SK-N-SH treated with all-trans-retinoic acid at 6 μM for 48 hours (cell line): ENCODE results near the gene SLC8B1.

Experiments
- ARNTL ChIP-seq: fragments of 450-650 bp; formaldehyde crosslinking; IDR thresholded peaks from 2 replicates; pipeline ENCODE4 v1.5.0; 2020; ENCODE audit warnings: low read depth, mild to moderate bottlenecking, moderate library complexity, borderline replicate concordance
- GLIS3 ChIP-seq: fragments of 250-450 bp; sonication (Bioruptor Pico); IDR thresholded peaks from 2 replicates; pipeline ENCODE4 v1.5.0; 2020; ENCODE audit warnings: mild to moderate bottlenecking, moderate library complexity
- ZC3H10 ChIP-seq: fragments of 250-450 bp; sonication (Bioruptor Pico); IDR thresholded peaks from 2 replicates; pipeline ENCODE4 v1.5.1; 2021; ENCODE audit warnings: mild to moderate bottlenecking, moderate library complexity
- ZFP30 ChIP-seq: fragments of 450-650 bp; formaldehyde crosslinking; IDR thresholded peaks from 2 replicates; pipeline ENCODE4 v1.5.0; 2022; ENCODE audit warnings: mild to moderate bottlenecking, moderate library complexity
- ZNF565 ChIP-seq: fragments of 450-650 bp; formaldehyde crosslinking; conservative IDR thresholded peaks from 2 replicates; pipeline ENCODE4 v1.5.0; 2020; ENCODE audit warnings: low read depth, mild to moderate bottlenecking, moderate library complexity
- ZNF8 ChIP-seq: fragments of 450-650 bp; formaldehyde crosslinking; IDR thresholded peaks from 2 replicates; pipeline ENCODE4 v1.5.0; 2020; ENCODE audit warnings: mild to moderate bottlenecking, moderate library complexity
- TF ChIP-seq, protein P1 (sequence below): fragments of 250-450 bp; sonication (Bioruptor Pico); IDR thresholded peaks from 2 replicates; pipeline ENCODE4 v1.8.0; 2020; ENCODE audit warnings: mild to moderate bottlenecking, moderate library complexity, borderline replicate concordance
- TF ChIP-seq, protein P2 (sequence below): fragments of 250-450 bp; sonication (Bioruptor Pico); IDR thresholded peaks from 2 replicates; pipeline ENCODE4 v1.5.1; 2020; ENCODE audit warnings: low read depth, mild to moderate bottlenecking, moderate library complexity

DNA sequence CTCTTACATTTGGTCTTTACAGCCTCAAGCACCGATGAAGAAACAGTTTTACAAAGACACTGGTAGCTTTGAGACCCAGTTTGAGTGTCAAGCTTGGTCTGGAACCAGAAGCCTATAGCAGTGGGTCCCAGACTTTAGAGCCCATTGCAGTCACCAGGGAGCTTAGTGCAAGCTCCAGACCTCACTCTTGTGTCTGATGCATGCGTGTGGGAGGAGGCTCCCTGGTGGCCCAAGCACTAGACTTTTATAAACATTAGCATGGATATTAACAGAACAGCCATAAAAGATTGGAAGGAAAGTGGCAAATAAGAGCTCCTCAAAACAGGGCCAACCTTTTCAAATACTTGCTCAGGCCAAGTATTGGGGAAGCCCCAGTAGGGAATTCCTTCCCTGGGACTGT, 45.5 kb downstream of the SLC8B1 start:
- TF ChIP-seq ZFP30 (CRISPR knock-in tag): no peak
- no peak for TF ChIP-seq GLIS3
- no peak for TF ChIP-seq ZC3H10 (CRISPR knock-in tag)
- no peak for TF ChIP-seq ARNTL (CRISPR knock-in tag)
- TF ChIP-seq ZNF8 (CRISPR knock-in tag): no peak
- TF ChIP-seq, protein P1, sequence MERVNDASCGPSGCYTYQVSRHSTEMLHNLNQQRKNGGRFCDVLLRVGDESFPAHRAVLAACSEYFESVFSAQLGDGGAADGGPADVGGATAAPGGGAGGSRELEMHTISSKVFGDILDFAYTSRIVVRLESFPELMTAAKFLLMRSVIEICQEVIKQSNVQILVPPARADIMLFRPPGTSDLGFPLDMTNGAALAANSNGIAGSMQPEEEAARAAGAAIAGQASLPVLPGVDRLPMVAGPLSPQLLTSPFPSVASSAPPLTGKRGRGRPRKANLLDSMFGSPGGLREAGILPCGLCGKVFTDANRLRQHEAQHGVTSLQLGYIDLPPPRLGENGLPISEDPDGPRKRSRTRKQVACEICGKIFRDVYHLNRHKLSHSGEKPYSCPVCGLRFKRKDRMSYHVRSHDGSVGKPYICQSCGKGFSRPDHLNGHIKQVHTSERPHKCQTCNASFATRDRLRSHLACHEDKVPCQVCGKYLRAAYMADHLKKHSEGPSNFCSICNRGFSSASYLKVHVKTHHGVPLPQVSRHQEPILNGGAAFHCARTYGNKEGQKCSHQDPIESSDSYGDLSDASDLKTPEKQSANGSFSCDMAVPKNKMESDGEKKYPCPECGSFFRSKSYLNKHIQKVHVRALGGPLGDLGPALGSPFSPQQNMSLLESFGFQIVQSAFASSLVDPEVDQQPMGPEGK (CRISPR knock-in tag): no peak
- no peak for TF ChIP-seq ZNF565 (CRISPR knock-in tag)
- TF ChIP-seq, protein P2, sequence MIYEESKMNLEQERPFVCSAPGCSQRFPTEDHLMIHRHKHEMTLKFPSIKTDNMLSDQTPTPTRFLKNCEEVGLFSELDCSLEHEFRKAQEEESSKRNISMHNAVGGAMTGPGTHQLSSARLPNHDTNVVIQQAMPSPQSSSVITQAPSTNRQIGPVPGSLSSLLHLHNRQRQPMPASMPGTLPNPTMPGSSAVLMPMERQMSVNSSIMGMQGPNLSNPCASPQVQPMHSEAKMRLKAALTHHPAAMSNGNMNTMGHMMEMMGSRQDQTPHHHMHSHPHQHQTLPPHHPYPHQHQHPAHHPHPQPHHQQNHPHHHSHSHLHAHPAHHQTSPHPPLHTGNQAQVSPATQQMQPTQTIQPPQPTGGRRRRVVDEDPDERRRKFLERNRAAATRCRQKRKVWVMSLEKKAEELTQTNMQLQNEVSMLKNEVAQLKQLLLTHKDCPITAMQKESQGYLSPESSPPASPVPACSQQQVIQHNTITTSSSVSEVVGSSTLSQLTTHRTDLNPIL (CRISPR knock-in tag): no peak
